CD4-positive, alpha-beta T cell treated with Interferon alpha-2 for 1 hour (primary cell): ENCODE data around the gene PLXNA2.

ENCODE experiments used
- DNase-seq, 2 donors: peaks; one replicate each; pipeline ENCODE4 v3.0.0-alpha.2; 2020 to 2022

PLXNA2 gene

DNA sequence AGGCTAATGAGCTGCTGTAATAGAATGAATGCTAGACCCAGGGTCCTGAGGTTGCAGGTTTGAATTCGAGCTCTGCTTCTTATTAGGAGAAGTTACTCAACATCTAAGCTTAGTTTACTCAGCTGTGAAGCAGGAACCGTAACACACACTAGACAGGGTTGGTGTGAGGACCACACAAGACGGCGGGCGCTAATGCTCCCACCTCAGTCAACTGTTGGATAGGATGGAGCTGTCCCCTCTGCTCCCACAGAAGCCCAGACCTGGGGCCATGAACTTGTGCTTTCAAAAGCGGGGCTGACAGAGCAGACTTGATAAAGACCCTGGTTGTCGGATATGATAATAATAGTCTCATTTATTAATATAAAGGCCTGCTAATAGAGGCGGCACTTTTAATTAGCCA, 234.9 kb downstream of the PLXNA2 start:
- no peak for DNase-seq

DNA sequence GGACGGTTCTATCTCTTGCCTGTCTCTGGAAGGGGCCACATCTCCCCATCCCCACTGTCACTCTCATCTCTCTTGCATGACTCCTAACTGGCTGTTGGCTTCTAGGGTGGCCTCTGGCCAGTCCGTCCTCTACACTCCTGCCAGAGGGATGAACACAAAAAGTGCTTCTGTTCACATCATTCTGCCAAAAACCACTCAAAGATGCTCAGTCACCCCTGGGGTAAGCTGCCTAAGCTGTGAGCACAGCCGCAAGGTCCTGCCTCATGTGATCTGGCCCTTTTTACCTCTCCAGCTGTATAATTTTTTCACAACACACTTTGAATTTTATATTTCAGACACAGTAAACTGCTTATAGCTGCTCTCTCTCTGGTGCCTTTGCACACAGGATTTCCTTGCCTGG, 235.7 kb downstream of the PLXNA2 start:
- no peak for DNase-seq

DNA sequence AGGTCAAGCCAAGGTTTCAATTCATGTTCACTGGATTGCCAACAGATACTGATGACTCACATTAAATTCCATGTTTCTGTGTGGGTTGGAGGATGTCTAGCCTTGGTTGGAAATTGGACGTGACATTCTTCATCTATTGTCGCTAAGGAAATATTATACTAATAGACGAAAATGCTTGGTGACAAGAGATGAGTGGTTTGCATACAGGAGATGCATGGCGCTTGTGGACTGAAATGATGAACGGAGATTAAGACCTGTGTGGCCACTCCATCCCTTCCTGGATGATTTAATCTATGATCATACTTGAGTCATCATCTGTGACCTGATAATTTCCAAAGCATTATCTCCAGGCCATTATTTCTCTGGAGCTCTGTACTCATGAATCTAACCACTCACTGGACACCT, 236.2 kb downstream of the PLXNA2 start:
- no peak for DNase-seq

DNA sequence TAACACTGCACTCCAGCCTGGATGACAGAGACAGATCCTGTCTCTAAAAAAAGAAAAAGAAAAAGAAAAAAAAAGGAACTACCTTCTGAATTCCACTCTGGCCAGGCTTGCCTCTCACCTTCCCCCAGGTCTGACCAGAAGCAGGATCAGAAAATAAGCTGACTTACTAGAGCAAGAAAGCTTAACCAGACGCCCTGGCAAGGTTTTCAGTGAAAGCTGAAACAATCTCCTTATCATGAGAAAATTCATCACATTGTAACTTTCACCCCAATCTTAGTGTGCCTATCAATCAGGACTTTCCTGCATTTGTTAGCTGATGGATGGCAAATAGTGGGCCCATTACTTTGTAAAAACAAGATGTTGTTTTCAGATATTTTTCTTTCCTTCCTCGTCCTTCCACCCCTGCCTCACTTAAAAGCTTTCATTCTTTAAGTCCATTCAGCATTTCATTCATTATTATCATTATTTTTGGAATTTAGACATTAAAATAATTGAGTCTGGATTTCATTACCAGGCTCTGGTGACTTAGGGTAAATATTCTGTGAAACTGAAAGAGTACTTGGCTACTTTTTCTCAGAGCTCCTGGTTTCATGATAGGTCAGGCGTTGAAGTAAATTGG, 236.8 kb downstream of the PLXNA2 start:
- no peak for DNase-seq

DNA sequence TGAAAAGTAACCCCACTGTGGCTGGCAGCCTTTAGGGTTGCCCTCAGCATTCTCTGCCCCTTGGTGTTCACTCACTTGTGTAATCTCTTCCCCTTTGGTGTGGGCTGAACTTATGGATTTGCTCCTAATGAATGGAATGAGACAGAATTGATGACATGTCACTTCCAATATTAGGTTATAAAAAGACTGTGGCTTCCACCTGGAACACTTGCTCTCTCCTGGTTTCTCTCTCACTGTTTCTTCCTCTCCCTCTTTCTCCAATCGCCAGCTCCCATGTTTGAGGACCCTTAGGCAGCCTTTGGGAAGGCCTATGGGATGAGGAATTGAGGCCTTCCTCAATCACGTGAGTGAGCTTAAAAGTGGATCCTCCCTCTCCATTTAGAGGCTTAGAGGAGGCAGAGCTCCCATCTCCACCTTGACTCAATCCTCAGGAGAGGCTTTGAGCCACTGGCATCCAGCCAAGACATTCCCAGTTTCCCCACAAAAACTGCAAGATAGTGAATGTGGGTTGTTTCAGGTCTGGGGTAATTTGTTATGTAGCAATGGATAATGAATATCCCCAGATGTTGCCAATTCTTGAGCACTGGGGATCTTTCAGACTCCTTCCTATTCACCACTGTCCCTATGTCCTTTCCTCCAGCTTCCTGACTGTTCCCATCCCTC, 237.8 kb downstream of the PLXNA2 start:
- DNase-seq, result no peak

DNA sequence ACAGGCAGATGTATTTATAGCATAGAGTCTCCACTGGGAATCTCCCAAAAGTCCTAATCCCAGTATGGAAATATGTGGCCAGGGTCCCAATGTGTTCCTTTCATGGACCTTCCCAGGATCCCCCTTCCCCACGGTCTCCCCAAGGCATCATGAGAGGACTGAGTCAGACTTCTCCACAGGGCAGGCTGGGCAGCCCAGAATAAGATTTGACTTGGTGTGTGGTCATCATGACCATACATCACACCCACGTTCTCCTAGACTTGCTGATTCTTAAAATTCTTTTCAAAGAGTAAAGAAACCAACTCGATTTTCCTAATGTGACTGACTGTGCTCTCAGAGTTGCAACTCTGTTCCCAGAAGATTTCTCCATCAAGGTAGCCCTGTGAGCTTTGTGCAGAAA, 239.3 kb downstream of the PLXNA2 start:
- no peak for DNase-seq

DNA sequence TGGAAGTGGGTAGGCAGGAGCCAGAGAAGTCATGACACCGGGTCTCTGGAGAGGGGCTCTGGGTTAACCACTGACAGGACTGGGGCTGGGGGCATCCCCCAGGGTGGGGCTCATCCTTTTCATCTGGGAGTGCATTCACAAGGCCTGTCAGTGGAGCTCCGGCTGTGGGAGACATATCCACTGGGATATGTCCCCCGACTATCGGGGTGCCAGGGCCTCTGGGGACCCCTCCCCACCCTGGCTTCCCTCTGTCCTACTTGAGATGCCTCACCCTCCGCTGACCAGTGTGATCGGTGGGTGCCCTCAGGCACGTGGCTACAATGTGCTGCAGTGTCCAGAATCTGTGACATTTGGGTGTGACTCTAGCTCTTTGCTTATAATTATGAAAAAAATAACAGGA, 240.9 kb downstream of the PLXNA2 start:
- DNase-seq, result no peak

DNA sequence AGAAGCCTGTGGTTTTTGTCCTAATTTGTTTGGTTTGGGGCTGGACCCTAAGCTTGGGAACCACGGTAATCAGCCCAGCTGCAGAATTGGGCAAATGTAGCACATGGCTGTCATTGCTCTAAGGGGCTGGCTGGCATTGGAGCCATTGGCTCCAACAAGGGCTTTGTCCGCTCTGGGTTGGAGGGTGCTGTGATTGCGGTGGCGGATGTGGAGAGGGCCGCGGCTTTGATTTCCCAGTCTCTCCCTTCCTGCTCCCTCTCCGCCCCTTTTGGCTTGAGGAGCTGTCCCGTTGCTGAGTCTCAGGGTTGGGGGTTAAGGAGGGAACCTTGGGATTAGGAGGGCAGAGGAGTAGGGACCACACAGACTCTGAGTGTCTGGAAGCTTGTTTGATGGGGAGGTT, 241.5 kb downstream of the PLXNA2 start:
- DNase-seq, result no peak

DNA sequence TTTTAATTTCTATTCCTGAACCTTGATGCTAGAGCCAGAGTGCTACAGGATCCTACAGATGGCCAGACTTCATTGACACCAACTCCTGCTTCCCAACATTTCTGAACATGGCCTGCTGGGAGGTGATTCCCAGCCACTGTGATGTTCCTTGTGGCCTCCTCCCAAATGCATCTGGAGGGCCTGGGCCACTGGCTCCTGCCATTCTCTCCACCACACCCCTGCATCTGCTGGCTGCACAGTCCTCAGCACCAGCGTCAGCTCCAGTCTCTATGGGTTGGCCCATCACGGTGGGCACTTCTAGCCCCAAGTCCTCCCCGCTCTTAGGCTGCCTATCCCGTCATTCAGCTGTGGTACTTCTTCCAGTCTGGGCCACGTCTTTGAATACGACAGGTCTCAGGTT, 242.1 kb downstream of the PLXNA2 start:
- DNase-seq, result no peak

DNA sequence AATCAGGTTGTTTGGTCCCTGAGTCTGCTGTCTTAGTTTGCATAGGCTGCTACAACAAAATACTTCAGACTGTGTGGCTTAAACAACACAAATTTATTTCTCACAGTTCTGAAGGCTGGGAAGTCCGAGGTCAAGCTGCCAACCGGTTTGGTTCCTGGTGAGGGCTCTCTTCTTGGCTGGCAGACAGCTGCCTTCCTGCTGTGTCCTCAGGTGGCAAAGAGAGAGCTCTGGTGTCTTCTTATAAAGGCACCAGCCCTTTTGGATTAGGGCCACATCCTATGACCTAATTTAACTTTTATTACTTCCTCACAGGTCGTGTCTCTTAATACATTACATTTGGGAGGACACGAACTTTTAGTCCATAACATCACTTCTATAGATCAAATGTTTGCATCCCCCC, 243.7 kb downstream of the PLXNA2 start:
- no peak for DNase-seq

DNA sequence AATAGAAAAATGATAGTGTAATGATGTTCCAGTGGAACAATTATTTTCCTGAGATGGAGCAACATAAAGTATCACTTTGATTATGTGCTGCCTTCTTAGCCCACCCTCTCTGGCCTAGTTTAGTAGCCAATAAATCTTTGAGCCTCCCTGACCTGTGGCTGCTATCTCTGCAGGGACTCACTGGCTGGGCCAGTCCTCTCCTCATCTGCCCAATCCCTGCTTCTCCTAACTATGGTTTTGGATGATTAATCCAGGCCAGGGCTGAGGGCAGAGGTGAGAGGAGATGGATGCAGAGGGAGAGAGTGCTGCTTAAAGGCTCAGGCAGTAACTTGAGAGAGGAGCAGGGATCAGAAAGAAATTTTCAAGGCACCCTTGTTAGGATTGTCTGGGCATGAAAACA, 244.2 kb downstream of the PLXNA2 start:
- DNase-seq, result no peak

DNA sequence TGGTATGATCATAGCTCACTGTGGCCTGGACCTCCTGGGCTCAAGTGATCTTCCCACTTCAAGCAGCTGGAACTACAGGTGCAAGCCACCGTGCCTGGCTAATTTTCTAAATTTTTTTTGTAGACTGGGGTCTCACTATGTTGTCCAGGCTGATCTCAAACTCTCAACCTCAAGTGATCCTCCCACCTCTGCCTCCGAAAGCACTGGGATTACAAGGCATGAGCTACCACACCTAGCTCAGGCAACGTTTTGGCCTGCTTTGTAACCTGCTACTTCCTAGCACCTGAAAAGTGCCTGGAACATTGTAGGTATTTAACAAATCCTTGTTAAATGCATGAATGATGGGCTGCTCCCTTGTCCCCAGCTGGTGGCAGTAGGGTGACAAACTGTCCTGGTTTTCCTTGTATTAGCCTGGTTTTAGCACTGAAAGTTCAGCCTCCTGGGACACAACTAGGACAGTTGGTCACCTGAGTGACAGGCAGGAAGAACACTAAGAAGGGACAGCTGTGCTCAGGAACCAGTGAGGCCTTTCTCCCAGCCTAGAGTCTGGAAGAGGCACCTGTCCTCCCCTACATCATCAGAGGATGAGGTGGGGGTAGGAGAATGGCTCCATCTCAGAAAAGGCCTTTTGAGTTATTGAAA, 244.8 kb downstream of the PLXNA2 start:
- DNase-seq, result no peak

DNA sequence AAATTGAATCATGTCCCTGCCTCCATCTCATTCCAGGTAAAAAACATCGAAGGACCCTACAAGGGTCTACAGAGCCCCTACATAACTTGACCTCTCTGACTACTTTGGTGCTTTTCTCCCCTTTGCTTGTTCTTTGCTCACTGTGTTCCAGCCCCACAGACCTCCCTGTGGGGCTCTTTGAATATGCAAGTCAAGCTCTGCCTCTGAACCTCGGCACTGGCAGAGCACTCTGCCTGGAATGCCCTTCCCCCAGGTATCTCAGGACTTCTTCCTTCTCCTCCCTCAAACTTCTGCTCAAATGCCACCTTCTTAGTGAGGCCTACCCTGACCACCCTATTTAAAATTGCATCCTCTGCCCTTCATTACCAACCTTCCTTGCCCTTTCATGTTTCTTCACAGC, 245.5 kb downstream of the PLXNA2 start:
- no peak for DNase-seq

DNA sequence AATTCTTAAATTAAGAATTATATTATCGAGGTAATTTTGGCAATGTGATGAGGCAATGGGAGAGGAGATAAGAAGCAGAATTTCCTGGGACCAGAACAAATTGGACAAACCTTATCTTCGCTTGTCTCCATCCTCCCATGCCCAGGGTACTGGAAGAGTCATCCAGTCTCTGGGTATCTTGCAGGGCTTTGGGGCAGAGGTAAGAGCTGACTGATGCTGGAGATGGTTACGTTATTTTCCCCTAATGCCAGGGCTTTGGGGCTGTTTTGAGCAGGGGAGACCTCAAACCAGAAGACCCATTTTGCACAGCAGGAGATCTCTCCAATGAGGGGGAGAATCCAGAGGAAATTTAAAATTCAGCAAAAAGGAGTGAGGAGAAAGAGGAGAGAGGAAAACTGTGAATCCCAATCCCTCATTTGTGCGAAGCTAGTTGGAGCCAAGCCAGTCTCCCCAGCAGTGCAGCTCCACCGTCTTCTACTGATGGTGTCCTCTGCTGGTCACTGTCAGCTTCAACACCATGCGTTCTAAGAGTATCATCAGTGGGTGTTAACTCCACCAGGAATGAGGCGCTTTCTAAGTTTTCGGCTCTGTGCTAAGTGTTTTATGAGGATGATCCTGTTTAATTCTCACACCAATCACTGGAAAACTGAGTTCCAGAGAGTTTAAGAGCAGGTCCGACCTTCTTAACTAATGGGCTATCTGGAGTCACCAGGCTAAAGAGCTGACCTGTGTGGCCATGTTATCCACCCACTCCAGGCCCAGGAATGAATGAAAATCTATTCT, 246.5 kb downstream of the PLXNA2 start:
- DNase-seq, result peak; percentile 40 to 47

DNA sequence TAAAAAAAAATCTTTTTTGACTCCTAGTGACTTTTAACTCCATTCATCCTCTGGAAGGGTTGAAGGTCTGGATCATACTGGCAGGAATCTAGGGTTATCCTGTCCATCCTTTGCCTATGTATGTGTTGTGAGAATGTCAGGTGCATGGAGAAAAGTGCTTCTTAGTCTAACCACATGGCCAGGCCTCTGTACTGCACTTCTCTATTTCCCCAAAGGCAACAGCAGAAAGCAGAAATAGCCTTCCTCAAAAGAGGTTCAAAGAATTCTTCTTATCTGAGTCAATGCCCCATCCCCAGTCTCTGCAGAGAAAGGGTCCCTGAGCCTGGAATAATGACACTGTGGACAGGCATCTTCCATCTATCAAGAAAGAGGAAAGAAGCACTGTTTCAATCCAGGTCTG, 247.5 kb downstream of the PLXNA2 start:
- no peak for DNase-seq

DNA sequence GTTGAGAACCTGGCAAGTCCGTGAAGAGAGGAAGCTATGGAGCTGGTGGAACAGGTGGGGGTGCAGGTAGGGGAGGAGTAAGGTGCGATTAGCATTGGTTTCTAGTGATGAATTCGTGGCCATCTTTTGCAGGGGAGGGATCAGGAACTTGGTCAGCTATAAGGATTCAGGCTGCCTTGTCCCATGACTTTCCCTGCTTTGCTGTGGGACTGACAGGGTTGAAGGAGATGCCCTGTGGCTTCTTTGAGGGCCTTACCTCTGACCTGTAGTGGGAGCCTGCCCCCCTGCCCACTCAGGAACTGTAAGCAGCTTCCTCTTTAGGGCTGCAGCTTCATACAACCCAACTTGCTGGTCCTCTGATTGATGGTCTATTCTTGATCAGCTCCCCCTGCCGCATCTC, 248.6 kb downstream of the PLXNA2 start:
- DNase-seq, result no peak

DNA sequence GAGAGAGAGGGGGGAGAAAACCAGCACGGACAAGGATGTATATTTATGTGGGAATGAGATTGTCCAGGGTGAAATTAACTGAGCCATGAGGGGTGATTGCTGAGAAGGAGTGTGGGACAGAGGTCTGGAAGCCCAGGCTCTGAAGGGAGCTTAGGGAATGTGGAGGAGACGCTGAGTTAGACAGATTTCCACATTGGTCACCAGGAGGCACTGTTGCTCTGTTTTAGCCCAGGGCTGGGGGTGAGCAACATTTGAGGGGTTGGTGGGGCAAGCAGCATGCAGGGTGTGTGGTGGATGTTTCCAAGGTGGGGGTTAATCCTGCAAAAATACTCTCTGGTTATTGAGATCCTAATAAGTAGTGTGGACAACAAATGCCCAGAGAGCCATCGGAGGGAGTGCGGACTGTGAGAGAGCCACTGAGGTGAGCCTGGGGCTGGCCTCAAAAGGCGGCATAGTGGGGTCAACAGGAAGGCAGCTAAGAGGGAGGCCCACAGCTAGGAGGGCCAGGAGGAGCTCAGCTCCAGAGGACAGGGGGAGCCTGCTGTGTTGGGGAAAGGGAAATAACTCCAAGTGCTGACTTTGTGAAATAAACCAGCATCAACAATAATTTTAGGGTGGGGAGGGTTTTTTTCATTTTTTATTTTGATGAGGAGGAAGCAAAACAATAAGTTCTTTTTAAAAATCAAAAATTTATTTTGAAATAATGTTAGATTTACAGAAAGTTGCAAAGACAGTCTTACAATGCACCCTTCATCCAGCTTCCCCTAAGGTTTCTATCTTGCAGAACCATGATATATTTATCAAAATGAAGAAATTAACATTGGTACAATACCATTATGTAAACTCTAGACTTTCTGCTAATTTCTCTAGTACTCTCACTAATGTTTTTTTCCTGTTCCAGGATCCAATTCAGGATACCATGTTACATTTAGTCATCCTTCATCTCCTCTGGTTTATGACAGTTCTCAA, 250.4 kb downstream of the PLXNA2 start:
- no peak for DNase-seq

DNA sequence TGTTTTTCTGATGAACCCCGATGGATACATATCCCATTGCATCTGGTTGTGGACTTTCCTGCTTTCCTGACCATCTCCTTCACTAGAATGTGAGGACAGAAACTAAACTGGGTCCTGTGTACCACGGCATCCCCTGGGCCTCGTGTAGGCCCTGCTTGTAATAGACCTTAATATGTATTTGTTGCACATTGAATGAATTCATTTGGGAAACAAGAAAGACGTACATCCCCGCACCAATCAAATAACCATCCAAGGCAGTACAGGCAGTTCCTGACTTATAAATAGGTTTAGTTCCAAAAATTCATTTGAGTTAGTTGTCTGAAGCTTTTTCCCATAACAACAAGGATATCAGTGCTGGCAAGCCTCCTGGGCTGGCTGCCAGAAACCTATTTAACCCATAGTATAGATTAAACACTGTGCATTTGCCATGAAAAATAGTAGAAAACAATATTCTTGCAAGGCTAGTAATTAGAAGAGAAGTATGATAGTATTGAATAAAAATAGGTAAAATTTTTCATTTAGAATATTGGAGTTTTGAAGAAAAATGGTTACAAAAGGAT, 251.4 kb downstream of the PLXNA2 start:
- no peak for DNase-seq

DNA sequence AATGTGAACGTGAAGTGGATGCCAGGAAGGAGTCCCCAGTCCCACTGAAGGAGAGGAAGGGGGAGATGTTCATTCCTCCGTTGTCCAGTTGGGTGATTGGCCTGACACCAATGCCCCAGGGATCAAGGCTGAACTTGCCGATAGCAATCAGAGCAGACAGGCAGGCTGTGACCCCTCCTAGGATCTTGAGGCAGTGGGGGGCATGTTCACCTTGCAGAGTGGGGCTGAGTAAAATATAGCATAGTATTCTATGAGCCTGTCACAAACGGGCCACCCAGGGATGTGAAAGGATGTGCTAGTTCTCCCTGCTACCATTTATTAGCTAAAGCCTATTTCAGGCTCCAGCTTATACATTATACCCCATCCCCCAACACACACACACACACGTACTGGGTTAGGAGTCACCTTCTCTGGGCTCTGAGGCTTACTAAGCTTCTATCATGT, 252.6 kb downstream of the PLXNA2 start:
- DNase-seq, result no peak

DNA sequence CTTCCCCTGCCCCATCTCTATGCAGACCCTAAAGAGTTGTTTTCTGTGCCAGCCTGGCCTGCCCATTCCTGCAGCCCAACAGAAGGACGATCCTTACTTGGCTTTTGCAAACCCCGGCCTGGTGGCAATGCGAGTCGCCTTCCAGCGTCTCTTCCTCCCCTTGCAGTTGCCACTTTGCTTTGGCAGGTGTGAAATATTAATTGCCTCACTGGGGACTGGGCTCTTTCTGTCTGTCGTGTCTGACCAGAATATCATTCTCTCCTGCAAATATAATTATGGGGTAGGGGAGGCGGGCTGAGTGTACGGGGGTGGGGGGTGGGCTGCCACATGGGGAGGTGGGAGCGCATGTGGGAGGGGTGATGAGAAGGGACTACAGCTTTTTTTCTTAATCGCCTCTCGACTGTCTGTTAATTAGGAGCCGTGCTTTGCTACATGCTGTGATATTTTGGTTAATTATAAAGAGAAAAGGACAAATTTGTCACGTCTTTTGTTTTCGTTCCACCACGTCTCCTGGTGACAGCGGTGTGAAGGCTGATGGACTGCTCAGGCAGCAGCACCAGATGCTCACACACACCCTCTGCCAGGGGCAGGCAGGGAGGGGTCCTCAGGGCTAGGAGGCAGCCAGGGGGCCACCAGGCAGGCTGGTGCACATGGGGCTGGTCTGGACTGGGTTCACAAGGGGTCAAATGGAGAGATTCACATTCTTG, 253.2 kb downstream of the PLXNA2 start:
- no peak for DNase-seq

DNA sequence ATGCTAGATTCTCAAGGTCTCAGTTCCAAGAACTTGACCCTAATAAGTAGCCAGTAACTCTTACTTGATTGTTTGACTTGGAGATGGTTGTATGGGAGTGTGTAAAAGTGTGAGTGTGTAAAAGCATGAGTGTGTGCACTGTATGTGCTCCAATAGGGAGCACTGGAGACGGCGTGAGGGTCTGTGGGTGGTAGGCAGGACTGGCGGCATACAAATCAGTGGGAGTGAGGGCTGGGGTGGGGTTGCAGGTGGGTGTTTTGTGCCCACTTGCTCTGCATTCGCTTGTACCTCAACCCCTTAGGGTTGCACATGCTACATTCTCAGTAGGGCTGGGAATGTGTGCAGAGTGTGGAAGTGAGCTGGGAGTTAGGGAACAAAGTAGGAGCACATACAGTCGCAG, 253.7 kb downstream of the PLXNA2 start:
- no peak for DNase-seq
